DND-41 (cell line): ENCODE data around the gene OR10H3.

Experiments used
- EZH2 ChIP-seq: IDR thresholded peaks from 3 replicates; pipeline ENCODE4 v1.6.1; 2012; ENCODE audit warnings: borderline replicate concordance, low read depth, mild to moderate bottlenecking, moderate library complexity, low read length, inconsistent platforms; ENCODE audit not compliant: severe bottlenecking
- TF ChIP-seq, protein P1 (sequence below): IDR thresholded peaks from 2 replicates; pipeline ENCODE4 v1.5.1; 2012; ENCODE audit warnings: borderline replicate concordance, low read length, moderate library complexity, mild to moderate bottlenecking; ENCODE audit not compliant: poor library complexity, severe bottlenecking; ENCODE audit errors: extremely low read depth

DNA sequence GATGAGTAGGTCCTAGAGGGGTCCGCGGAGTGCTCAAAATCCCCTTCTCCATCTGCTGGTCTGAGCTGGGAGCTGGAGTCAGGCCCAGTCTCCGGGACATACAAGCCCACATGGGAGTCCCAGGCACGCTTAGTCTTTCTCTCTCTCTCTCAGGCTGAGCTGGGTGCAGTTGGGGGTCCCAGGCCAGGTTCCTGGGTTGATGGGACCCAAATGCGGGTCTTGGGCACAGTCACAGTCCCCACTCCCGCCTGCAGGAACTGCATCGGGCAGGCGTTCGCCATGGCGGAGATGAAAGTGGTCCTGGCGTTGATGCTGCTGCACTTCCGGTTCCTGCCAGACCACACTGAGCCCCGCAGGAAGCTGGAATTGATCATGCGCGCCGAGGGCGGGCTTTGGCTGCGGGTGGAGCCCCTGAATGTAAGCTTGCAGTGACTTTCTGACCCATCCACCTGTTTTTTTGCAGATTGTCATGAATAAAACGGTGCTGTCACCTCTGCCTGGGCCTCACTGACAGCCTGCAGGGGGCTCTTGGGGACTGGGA lies 41.1 kb upstream of the OR10H3 start:
- TF ChIP-seq, protein P1, sequence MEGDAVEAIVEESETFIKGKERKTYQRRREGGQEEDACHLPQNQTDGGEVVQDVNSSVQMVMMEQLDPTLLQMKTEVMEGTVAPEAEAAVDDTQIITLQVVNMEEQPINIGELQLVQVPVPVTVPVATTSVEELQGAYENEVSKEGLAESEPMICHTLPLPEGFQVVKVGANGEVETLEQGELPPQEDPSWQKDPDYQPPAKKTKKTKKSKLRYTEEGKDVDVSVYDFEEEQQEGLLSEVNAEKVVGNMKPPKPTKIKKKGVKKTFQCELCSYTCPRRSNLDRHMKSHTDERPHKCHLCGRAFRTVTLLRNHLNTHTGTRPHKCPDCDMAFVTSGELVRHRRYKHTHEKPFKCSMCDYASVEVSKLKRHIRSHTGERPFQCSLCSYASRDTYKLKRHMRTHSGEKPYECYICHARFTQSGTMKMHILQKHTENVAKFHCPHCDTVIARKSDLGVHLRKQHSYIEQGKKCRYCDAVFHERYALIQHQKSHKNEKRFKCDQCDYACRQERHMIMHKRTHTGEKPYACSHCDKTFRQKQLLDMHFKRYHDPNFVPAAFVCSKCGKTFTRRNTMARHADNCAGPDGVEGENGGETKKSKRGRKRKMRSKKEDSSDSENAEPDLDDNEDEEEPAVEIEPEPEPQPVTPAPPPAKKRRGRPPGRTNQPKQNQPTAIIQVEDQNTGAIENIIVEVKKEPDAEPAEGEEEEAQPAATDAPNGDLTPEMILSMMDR = no peak
- TF ChIP-seq EZH2 = no peak
